Middle frontal gyrus (tissue), 1 donor: ENCODE data around the gene NMRK2.

ENCODE experiments used
- DNase-seq: peaks from one replicate; pipeline ENCODE4 v3.0.0-alpha.2; 2015; ENCODE audit warnings: low spot score; ENCODE audit errors: extremely low spot score

The NMRK2 gene

GRCh38 chr19:3981736-3982681 lies 49.1 kb downstream of the NMRK2 start:
- DNase-seq, result no peak

- DNase-seq, result no peak
Observed at GRCh38 chr19:3982701-3983541, 50.1 kb downstream of the NMRK2 start.

- DNase-seq, result no peak
Observed at GRCh38 chr19:3983542-3983914, 50.7 kb downstream of the NMRK2 start.

GRCh38 chr19:3983936-3984583 lies 51.2 kb downstream of the NMRK2 start:
- no peak for DNase-seq

- DNase-seq, result no peak
Observed at GRCh38 chr19:3984584-3984907, 51.7 kb downstream of the NMRK2 start.

GRCh38 chr19:3984908-3985642 lies 52.2 kb downstream of the NMRK2 start, which contains the start of gene EEF2:
Gene EEF2 (minus strand): TSS chr19:3985463. CDS start chr19:3985380, 83 bp downstream.
- DNase-seq, result peak; percentile 84

GRCh38 chr19:3985643-3986259 lies 52.9 kb downstream of the NMRK2 start:
- no peak for DNase-seq

GRCh38 chr19:3986260-3987041 lies 53.6 kb downstream of the NMRK2 start:
- DNase-seq, result peak; percentile 82

- peak; percentile 74 for DNase-seq
Observed at GRCh38 chr19:3987619-3988371, 54.9 kb downstream of the NMRK2 start.

- no peak for DNase-seq
Observed at GRCh38 chr19:3990815-3991117, 57.9 kb downstream of the NMRK2 start.
